Progenitor cell of endocrine pancreas (in vitro differentiated cells): ENCODE data around the gene METTL1. TPM values are rescaled to one million over a fixed set of nuclear protein-coding genes. Genes with fewer than 3 reads are reported as not detected.

Experiments used
- DNase-seq: peaks from one replicate; pipeline ENCODE4 v3.0.0; 2021; ENCODE audit warnings: low spot score; ENCODE audit not compliant: unreplicated experiment
- H3K27ac Mint-ChIP-seq: 2 replicates; pipeline ENCODE4 v1.8.0; 2021; ENCODE audit warnings: mild to moderate bottlenecking, moderate library complexity, mixed read lengths
- H3K27me3 Mint-ChIP-seq: 2 replicates; pipeline ENCODE4 v1.8.0; 2021; ENCODE audit warnings: mixed read lengths
- H3K36me3 Mint-ChIP-seq: 2 replicates; pipeline ENCODE4 v1.8.0; 2022; ENCODE audit warnings: mixed read lengths; ENCODE audit not compliant: insufficient read depth
- H3K4me1 Mint-ChIP-seq: 2 replicates; pipeline ENCODE4 v1.8.0; 2021; ENCODE audit warnings: low read depth, mixed read lengths
- H3K4me3 Mint-ChIP-seq: 2 replicates; pipeline ENCODE4 v1.8.0; 2021; ENCODE audit warnings: low read depth, mild to moderate bottlenecking, moderate library complexity, mixed read lengths
- H3K9me3 Mint-ChIP-seq: 2 replicates; pipeline ENCODE4 v1.8.0; 2021; ENCODE audit warnings: low read depth, mixed read lengths
- total RNA-seq: library from RNA; stranded (reverse); gene quantifications from 2 replicates; pipeline ENCODE4 v1.2.1, GENCODE V29; 2021
- TF ChIP-seq, protein P1 (sequence below): fragments of 200-600 bp; sonication (generic); IDR thresholded peaks from one replicate; pipeline ENCODE4 v1.5.0; 2021; ENCODE audit warnings: antibody characterized with exemption, mild to moderate bottlenecking; ENCODE audit not compliant: unreplicated experiment

Gene METTL1
- total RNA-seq, 1 donor from 2014 or later, result 23.3 TPM

GRCh38 chr12:57750561-57751431 lies 21.1 kb downstream of the METTL1 start:
- Mint-ChIP-seq H3K4me3 (peak overlapping the region; percentile 99), H3K4me1 (peaks cover 28% of the 10 kb centered on the region), H3K9me3 (no peaks in the 10 kb centered on the region), H3K27me3 (no peaks in the 10 kb centered on the region), H3K36me3 (peaks cover 23% of the 10 kb centered on the region), H3K27ac (peak overlapping the region; percentile 99)
- TF ChIP-seq, protein P1, sequence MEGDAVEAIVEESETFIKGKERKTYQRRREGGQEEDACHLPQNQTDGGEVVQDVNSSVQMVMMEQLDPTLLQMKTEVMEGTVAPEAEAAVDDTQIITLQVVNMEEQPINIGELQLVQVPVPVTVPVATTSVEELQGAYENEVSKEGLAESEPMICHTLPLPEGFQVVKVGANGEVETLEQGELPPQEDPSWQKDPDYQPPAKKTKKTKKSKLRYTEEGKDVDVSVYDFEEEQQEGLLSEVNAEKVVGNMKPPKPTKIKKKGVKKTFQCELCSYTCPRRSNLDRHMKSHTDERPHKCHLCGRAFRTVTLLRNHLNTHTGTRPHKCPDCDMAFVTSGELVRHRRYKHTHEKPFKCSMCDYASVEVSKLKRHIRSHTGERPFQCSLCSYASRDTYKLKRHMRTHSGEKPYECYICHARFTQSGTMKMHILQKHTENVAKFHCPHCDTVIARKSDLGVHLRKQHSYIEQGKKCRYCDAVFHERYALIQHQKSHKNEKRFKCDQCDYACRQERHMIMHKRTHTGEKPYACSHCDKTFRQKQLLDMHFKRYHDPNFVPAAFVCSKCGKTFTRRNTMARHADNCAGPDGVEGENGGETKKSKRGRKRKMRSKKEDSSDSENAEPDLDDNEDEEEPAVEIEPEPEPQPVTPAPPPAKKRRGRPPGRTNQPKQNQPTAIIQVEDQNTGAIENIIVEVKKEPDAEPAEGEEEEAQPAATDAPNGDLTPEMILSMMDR, result no peak
- no peak for DNase-seq

DNA sequence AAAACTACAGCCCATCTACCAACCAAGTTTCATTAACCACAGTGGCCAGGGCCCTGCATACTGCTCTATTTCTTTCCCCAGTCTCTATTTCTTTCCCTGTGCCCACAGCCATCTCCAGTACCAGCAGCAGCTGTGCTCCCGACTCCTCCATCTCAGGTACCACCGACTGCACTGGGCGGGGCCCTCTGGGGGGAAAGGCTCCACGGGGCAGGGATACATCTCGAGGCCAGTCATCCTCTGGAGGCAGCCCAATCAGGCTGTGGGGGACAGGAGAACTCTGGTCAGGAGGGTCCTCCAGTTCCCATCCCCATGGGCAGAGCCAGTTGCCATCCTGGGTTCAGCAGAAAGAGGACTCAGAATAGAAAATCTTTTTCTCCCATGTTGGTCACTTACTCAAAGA lies 22.8 kb downstream of the METTL1 start:
- H3K9me3 Mint-ChIP-seq, result no peaks in the 10 kb centered on the region
- H3K27ac Mint-ChIP-seq, result no peak overlapping the region
- H3K4me1 Mint-ChIP-seq, result peaks cover 27% of the 10 kb centered on the region
- no peak overlapping the region for H3K4me3 Mint-ChIP-seq
- TF ChIP-seq, protein P1, result no peak
- H3K27me3 Mint-ChIP-seq, result peaks cover 3% of the 10 kb centered on the region
- DNase-seq, result no peak
- H3K36me3 Mint-ChIP-seq, result peaks cover 23% of the 10 kb centered on the region

DNA sequence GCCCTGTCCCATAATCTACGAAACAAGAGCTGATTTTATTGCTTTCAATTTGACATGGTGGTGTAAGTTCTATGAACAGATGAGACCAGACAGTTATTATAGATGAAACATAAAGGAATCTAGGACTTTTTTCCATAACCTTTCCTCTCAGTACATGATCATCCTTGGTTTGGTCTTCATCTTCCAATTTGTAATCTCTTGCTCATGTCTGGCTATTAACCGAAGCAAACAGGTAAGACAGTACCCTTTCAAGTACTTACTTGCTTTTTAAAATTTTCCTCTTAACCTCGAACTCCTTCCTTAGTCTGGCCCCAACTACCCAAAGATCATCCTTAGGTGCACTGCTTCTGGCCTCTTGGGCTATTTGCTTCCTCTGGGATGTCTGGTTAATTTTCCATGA lies 25.9 kb downstream of the METTL1 start:
- H3K9me3 Mint-ChIP-seq, result no peaks in the 10 kb centered on the region
- no peak for DNase-seq
- H3K4me1 Mint-ChIP-seq, result peaks cover 5% of the 10 kb centered on the region
- peaks cover 26% of the 10 kb centered on the region for H3K27me3 Mint-ChIP-seq
- peaks cover 19% of the 10 kb centered on the region for H3K36me3 Mint-ChIP-seq
- TF ChIP-seq, protein P1, result no peak
- H3K27ac Mint-ChIP-seq, result peak overlapping the region; percentile 93
- peak overlapping the region; percentile 93 for H3K4me3 Mint-ChIP-seq

GRCh38 chr12:57745485-57745881 lies 26.4 kb downstream of the METTL1 start:
- Mint-ChIP-seq H3K4me3 (peak overlapping the region; percentile 93), H3K36me3 (peaks cover 18% of the 10 kb centered on the region), H3K27me3 (peaks cover 32% of the 10 kb centered on the region), H3K4me1 (peaks cover 5% of the 10 kb centered on the region), H3K9me3 (no peaks in the 10 kb centered on the region), H3K27ac (peak overlapping the region; percentile 93)
- DNase-seq, result no peak
- TF ChIP-seq, protein P1, result no peak

GRCh38 chr12:57744777-57745484 lies 27.0 kb downstream of the METTL1 start, which contains the start of gene TSPAN31:
Gene TSPAN31 (plus strand): TSS chr12:57745039. CDS start chr12:57745155, 116 bp downstream.
- TF ChIP-seq, protein P1, result no peak
- peak; percentile 69 for DNase-seq
- H3K36me3 Mint-ChIP-seq, result peaks cover 14% of the 10 kb centered on the region

More at GRCh38 chr12:57744777-57745484, 27.0 kb downstream of the METTL1 start, which contains the start of gene TSPAN31:
- peaks cover 5% of the 10 kb centered on the region for H3K4me1 Mint-ChIP-seq
- H3K27me3 Mint-ChIP-seq, result peaks cover 36% of the 10 kb centered on the region
- peak within 1 kb of the TSS; percentile 93 for H3K27ac Mint-ChIP-seq
- H3K4me3 Mint-ChIP-seq, result peak within 1 kb of the TSS; percentile 93
- no peaks in the 10 kb centered on the region for H3K9me3 Mint-ChIP-seq
